Endothelial cell of umbilical vein (primary cell): Measurements from ENCODE around the gene ZIC4. TPM values are rescaled to one million over a fixed set of nuclear protein-coding genes. Genes with fewer than 3 reads are reported as not detected.

ENCODE experiments used
- BruUV-seq: library from RNA; stranded (reverse); fragments of 400-500 nt; replicated peaks from 2 replicates; lab custom pipeline; 2021; lab: Mats Ljungman, UMichigan
- CTCF ChIA-PET: fragments of 300-600, 350-600 bp; sonication (Branson Sonifier 250); formaldehyde crosslinking; loops from one replicate; lab custom pipeline; 2021; ENCODE audit warnings: antibody characterized with exemption, inconsistent platforms; lab: Charles Lee
- POLR2A ChIA-PET: fragments of 300-600, 350-600 bp; sonication (Branson Sonifier 250); formaldehyde crosslinking; loops from one replicate; lab custom pipeline; 2021; ENCODE audit warnings: antibody characterized with exemption, inconsistent platforms; lab: Charles Lee
- DNase-seq: peaks from one replicate; pipeline ENCODE4 v3.0.0-alpha.2; 2011; ENCODE audit warnings: low read depth, low spot score
- FAIRE-seq: peaks from 2 replicates; lab custom pipeline; 2011; peaks lifted over from hg19 to GRCh38; lab: Jason Lieb, UNC
- H2AFZ ChIP-seq: 2 replicates; pipeline ENCODE4 v1.6.0; 2012; ENCODE audit warnings: low read depth, low read length, control low read depth, inconsistent platforms
- H3K27ac ChIP-seq: 2 replicates; pipeline ENCODE4 v1.5.1; 2011; ENCODE audit warnings: low read depth, mild to moderate bottlenecking, control low read depth, low read length, moderate library complexity; ENCODE audit not compliant: insufficient read depth
- H3K27me3 ChIP-seq, 2 experiments: 2 replicates each; pipeline versions ENCODE4 v1.6.0 to v1.6.1; 2011; ENCODE audit warnings: low read length in 2 of 2, mixed read lengths in 1 of 2; ENCODE audit not compliant: control insufficient read depth in 2 of 2, insufficient read depth in 2 of 2
- H3K36me3 ChIP-seq, 2 experiments: 2 replicates in 1 of 2; 3 replicates in 1 of 2; pipeline ENCODE4 v1.5.1; 2011; ENCODE audit warnings: low read length in 2 of 2, mild to moderate bottlenecking in 1 of 2, moderate library complexity in 1 of 2; ENCODE audit not compliant: control insufficient read depth in 2 of 2, insufficient read depth in 2 of 2; ENCODE audit errors: extremely low read depth in 1 of 2
- H3K4me1 ChIP-seq: 3 replicates; pipeline ENCODE4 v1.5.1; 2011; ENCODE audit warnings: mild to moderate bottlenecking, low read length; ENCODE audit not compliant: control insufficient read depth, insufficient read depth; ENCODE audit errors: extremely low read depth
- H3K4me2 ChIP-seq: 2 replicates; pipeline ENCODE4 v1.6.1; 2011; ENCODE audit warnings: low read length, control low read depth, mixed read lengths; ENCODE audit not compliant: insufficient read depth
- H3K4me3 ChIP-seq, 3 experiments: fragments of 200-600 bp in 1 of 3; sonication (generic), shearing (Covaris generic) in 1 of 3; replicated peaks in 1 of 3; 2 replicates each; pipeline ENCODE4 v1.5.1; 2011 to 2016; ENCODE audit warnings: control low read depth in 3 of 3, low read length in 3 of 3, mild to moderate bottlenecking in 2 of 3, inconsistent platforms in 1 of 3, low read depth in 1 of 3, moderate library complexity in 1 of 3; ENCODE audit not compliant: insufficient read depth in 1 of 3
- H3K79me2 ChIP-seq: 2 replicates; pipeline ENCODE4 v1.6.0; 2012; ENCODE audit warnings: low read length, inconsistent platforms; ENCODE audit not compliant: control insufficient read depth, insufficient read depth
- H3K9ac ChIP-seq: replicated peaks from 2 replicates; pipeline ENCODE3; 2011; ENCODE audit warnings: low read length, control low read depth; ENCODE audit not compliant: insufficient read depth; ENCODE audit errors: extremely low read depth
- H3K9me1 ChIP-seq: replicated peaks from 3 replicates; pipeline ENCODE4 v1.6.0; 2011; ENCODE audit warnings: mild to moderate bottlenecking, low read length; ENCODE audit not compliant: control insufficient read depth, insufficient read depth; ENCODE audit errors: extremely low read depth
- H3K9me3 ChIP-seq: replicated peaks from 2 replicates; pipeline ENCODE4 v1.5.1; 2012; ENCODE audit warnings: low read length, inconsistent platforms; ENCODE audit not compliant: control insufficient read depth, insufficient read depth
- H4K20me1 ChIP-seq: replicated peaks from 2 replicates; pipeline ENCODE3; 2011; ENCODE audit warnings: mild to moderate bottlenecking, low read length; ENCODE audit not compliant: control insufficient read depth, insufficient read depth; ENCODE audit errors: extremely low read depth
- EZH2 ChIP-seq: IDR thresholded peaks from 2 replicates; pipeline ENCODE4 v1.6.1; 2012; ENCODE audit warnings: borderline replicate concordance, low read depth, mild to moderate bottlenecking, moderate library complexity, low read length, inconsistent platforms; ENCODE audit not compliant: severe bottlenecking
- FOS ChIP-seq: IDR thresholded peaks from 2 replicates; pipeline ENCODE4 v1.6.1; 2011; ENCODE audit warnings: mild to moderate bottlenecking, low read length, moderate library complexity, borderline replicate concordance; ENCODE audit not compliant: insufficient read depth
- MAX ChIP-seq: IDR thresholded peaks from 2 replicates; pipeline ENCODE4 v1.6.1; 2011; ENCODE audit not compliant: insufficient read depth, insufficient read length
- dilution Hi-C: fragments of 300-500 bp; cut with MboI; formaldehyde crosslinking; loops from one replicate; pipeline ENCODE4 v1.15.0; 2019; ENCODE audit warnings: low sequenced_read_pairs; ENCODE audit not compliant: extremely low pct_ligation_motif_present
- intact Hi-C: fragments of 100-400 bp; cut with micrococcal nuclease; formaldehyde crosslinking; loops from one replicate; pipeline ENCODE4 v1.10.0; 2022
- polyA plus RNA-seq, 4 experiments: library from polyadenylated mRNA; depleted of rRNA in 3 of 4; stranded (reverse) in 3 of 4; unstranded in 1 of 4; fragments of >200 nt; gene quantifications; 2 replicates each; pipeline versions ENCODE4 v1.2.1 to v1.2.3, GENCODE V29; 2011 to 2012; ENCODE audit warnings: missing spikeins in 1 of 4
- total RNA-seq: library from RNA; stranded (reverse); gene quantifications from 2 replicates; pipeline ENCODE4 v1.2.3, GENCODE V29; 2021

The ZIC4 gene
- total and polyA plus RNA-seq, 2 donors (not counting 3 experiments of a cell fraction or from before 2014, with no cell fraction given) = not detected

GRCh38 chr3:147401421-147401820 lies 4.9 kb downstream of the ZIC4 start:
- H3K27me3 ChIP-seq = peaks cover 83 to 96% of the 10 kb centered on the region in 2 experiments
- H3K9me3 ChIP-seq = no peaks in the 10 kb centered on the region
- FAIRE-seq = no peak
- dilution Hi-C loops (no loop called here), intact Hi-C loops (no loop called here)
- H3K4me2 ChIP-seq = no peak overlapping the region
- no peak overlapping the region for H3K4me3 ChIP-seq
- DNase-seq = no peak
- no peaks in the 10 kb centered on the region for H3K4me1 ChIP-seq
- no peak overlapping the region for H2AFZ ChIP-seq
- TF ChIP-seq EZH2 (peak; percentile 29), MAX (no peak)
- H3K36me3 ChIP-seq = no peaks in the 10 kb centered on the region
- H4K20me1 ChIP-seq = no peaks in the 10 kb centered on the region
- POLR2A ChIA-PET = no interaction called here
- no peak overlapping the region for H3K9ac ChIP-seq
- CTCF ChIA-PET = no interaction called here
- no TSS peak for BruUV-seq
- H3K79me2 ChIP-seq = no peaks in the 10 kb centered on the region
- H3K9me1 ChIP-seq = no peaks in the 10 kb centered on the region
- no peak overlapping the region for H3K27ac ChIP-seq

GRCh38 chr3:147400999-147401398 lies 5.3 kb downstream of the ZIC4 start:
- FAIRE-seq (no peak), DNase-seq (no peak)
- dilution Hi-C loops (no loop called here), intact Hi-C loops (no loop called here)
- H3K79me2 ChIP-seq = no peaks in the 10 kb centered on the region
- H3K9me1 ChIP-seq = no peaks in the 10 kb centered on the region
- ChIA-PET POLR2A (no interaction called here), CTCF (no interaction called here)
- TF ChIP-seq FOS = no peak
- H3K9ac ChIP-seq = no peak overlapping the region
- no peak overlapping the region for H3K4me2 ChIP-seq
- H3K27me3 ChIP-seq = peaks cover 82 to 96% of the 10 kb centered on the region in 2 experiments
- no peaks in the 10 kb centered on the region for H3K9me3 ChIP-seq
- no TSS peak for BruUV-seq
- H3K27ac ChIP-seq = no peak overlapping the region
- no peak overlapping the region for H2AFZ ChIP-seq
- no peak overlapping the region for H3K4me3 ChIP-seq
- H4K20me1 ChIP-seq = no peaks in the 10 kb centered on the region
- no peaks in the 10 kb centered on the region for H3K4me1 ChIP-seq
- H3K36me3 ChIP-seq = no peaks in the 10 kb centered on the region
